ENCODE data around the gene SH3BP1.

DNA sequence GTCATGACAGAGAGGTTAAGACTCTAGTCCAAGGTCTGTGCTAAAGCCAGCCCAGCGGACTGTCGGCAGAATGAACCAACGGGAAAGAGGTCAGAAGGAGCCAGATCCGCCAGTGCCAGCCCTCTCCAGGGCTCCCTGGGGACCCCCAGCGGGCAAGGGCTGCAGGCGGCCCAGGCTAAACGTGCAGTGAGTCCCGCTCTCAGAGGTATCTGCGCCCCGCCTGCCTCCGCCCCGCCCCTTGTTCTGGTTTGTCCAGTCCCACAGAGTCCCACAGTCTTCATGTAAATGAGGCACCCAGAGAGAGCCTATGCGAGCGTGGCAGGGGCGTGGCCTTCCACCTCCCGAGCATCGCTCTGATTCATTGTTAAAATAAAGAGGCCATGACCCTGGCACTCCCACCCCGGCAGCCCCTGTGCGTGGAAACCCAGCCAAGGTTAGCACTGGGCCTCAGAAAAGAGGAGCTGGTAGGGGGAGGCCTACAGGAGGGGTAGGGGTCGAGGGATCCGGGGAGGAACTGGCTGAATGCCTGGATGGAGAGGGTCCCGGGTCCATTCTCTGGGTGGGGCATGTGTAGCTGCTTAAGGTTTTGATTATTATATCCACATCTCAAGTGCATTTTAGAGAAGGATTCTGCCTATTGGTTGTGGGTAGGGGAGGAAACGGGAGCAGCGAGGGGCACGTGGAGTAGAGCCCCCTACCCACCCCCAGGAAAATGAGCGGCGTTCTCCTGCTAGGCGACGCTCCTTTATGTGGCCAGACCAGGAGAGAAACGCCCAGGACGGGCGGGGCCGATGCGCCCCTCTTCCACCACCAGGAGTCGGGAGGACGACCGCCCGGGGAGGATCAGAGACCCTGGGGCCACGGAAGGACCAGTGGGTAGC is 57.4 kb downstream of the SH3BP1 start, which contains the start of gene TRIOBP:
- TF ChIP-seq, protein P1, sequence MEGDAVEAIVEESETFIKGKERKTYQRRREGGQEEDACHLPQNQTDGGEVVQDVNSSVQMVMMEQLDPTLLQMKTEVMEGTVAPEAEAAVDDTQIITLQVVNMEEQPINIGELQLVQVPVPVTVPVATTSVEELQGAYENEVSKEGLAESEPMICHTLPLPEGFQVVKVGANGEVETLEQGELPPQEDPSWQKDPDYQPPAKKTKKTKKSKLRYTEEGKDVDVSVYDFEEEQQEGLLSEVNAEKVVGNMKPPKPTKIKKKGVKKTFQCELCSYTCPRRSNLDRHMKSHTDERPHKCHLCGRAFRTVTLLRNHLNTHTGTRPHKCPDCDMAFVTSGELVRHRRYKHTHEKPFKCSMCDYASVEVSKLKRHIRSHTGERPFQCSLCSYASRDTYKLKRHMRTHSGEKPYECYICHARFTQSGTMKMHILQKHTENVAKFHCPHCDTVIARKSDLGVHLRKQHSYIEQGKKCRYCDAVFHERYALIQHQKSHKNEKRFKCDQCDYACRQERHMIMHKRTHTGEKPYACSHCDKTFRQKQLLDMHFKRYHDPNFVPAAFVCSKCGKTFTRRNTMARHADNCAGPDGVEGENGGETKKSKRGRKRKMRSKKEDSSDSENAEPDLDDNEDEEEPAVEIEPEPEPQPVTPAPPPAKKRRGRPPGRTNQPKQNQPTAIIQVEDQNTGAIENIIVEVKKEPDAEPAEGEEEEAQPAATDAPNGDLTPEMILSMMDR (IDR thresholded peaks at IDR 0.05; ENCODE audit: low read depth, low read length): no peak
- TF ChIP-seq EZH2phosphoT487 (IDR thresholded peaks at IDR 0.05; ENCODE audit: low read depth): no peak
